Mucosa of stomach (tissue), 1 donor: ENCODE measurements around the gene CBS.

ENCODE experiments used
- H3K27me3 ChIP-seq: one replicate; pipeline ENCODE4 v1.7.0; 2013; ENCODE audit warnings: mild to moderate bottlenecking, low read length; ENCODE audit not compliant: control insufficient read depth, insufficient read depth
- H3K36me3 ChIP-seq: one replicate; pipeline ENCODE4 v1.7.0; 2013; ENCODE audit warnings: low read length; ENCODE audit not compliant: control insufficient read depth, insufficient read depth
- H3K4me1 ChIP-seq: one replicate; pipeline ENCODE4 v1.7.0; 2013; ENCODE audit warnings: mild to moderate bottlenecking, low read length; ENCODE audit not compliant: control insufficient read depth, insufficient read depth
- H3K4me3 ChIP-seq: one replicate; pipeline ENCODE4 v1.7.0; 2013; ENCODE audit warnings: low read length
- H3K9ac ChIP-seq: one replicate; pipeline ENCODE4 v1.7.0; 2013; ENCODE audit warnings: mild to moderate bottlenecking, low read length, moderate library complexity
- H3K9me3 ChIP-seq: one replicate; pipeline ENCODE4 v1.7.0; 2013; ENCODE audit warnings: mild to moderate bottlenecking, low read length, moderate library complexity; ENCODE audit not compliant: control insufficient read depth
- donor health status: Pancreatic carcinoma.

Gene CBS

GRCh38 chr21:43031121-43031619 lies 44.5 kb downstream of the CBS start:
- Histone ChIP-seq H3K27me3 (no peaks in the 10 kb centered on the region), H3K9ac (no peak overlapping the region), H3K9me3 (no peaks in the 10 kb centered on the region), H3K4me1 (no peaks in the 10 kb centered on the region), H3K4me3 (no peak overlapping the region), H3K36me3 (no peaks in the 10 kb centered on the region)

- Histone ChIP-seq H3K4me1 (no peaks in the 10 kb centered on the region), H3K36me3 (no peaks in the 10 kb centered on the region), H3K27me3 (no peaks in the 10 kb centered on the region), H3K9ac (no peak overlapping the region), H3K4me3 (no peak overlapping the region), H3K9me3 (no peaks in the 10 kb centered on the region)
These were observed 45.9 kb downstream of the CBS start for GRCh38 chr21:43029785-43030184.

GRCh38 chr21:43027846-43028731 lies 47.5 kb downstream of the CBS start:
- Histone ChIP-seq H3K9ac (no peak overlapping the region), H3K36me3 (no peaks in the 10 kb centered on the region), H3K4me1 (no peaks in the 10 kb centered on the region), H3K9me3 (no peaks in the 10 kb centered on the region), H3K27me3 (no peaks in the 10 kb centered on the region), H3K4me3 (no peak overlapping the region)

- Histone ChIP-seq H3K27me3 (no peaks in the 10 kb centered on the region), H3K4me1 (no peaks in the 10 kb centered on the region), H3K36me3 (no peaks in the 10 kb centered on the region), H3K9ac (no peak overlapping the region), H3K4me3 (no peak overlapping the region), H3K9me3 (no peaks in the 10 kb centered on the region)
These were observed 49.9 kb downstream of the CBS start for GRCh38 chr21:43025636-43026180.

GRCh38 chr21:43024439-43025136 lies 51.0 kb downstream of the CBS start:
- H3K4me3 ChIP-seq: no peak overlapping the region
- H3K36me3 ChIP-seq: no peaks in the 10 kb centered on the region
- no peak overlapping the region for H3K9ac ChIP-seq
- no peaks in the 10 kb centered on the region for H3K9me3 ChIP-seq
- H3K27me3 ChIP-seq: no peaks in the 10 kb centered on the region
- no peaks in the 10 kb centered on the region for H3K4me1 ChIP-seq

GRCh38 chr21:43023175-43023574 lies 52.5 kb downstream of the CBS start:
- H3K9ac ChIP-seq: no peak overlapping the region
- no peak overlapping the region for H3K4me3 ChIP-seq
- H3K4me1 ChIP-seq: no peaks in the 10 kb centered on the region
- no peaks in the 10 kb centered on the region for H3K9me3 ChIP-seq
- H3K36me3 ChIP-seq: no peaks in the 10 kb centered on the region
- H3K27me3 ChIP-seq: no peaks in the 10 kb centered on the region

- no peaks in the 10 kb centered on the region for H3K27me3 ChIP-seq
- H3K9ac ChIP-seq: no peak overlapping the region
- no peak overlapping the region for H3K4me3 ChIP-seq
- H3K9me3 ChIP-seq: no peaks in the 10 kb centered on the region
- H3K4me1 ChIP-seq: no peaks in the 10 kb centered on the region
- no peaks in the 10 kb centered on the region for H3K36me3 ChIP-seq
These were observed 53.7 kb downstream of the CBS start for GRCh38 chr21:43021756-43022600.

GRCh38 chr21:43021191-43021590 lies 54.4 kb downstream of the CBS start:
- Histone ChIP-seq H3K27me3 (no peaks in the 10 kb centered on the region), H3K4me1 (no peaks in the 10 kb centered on the region), H3K36me3 (no peaks in the 10 kb centered on the region), H3K9me3 (no peaks in the 10 kb centered on the region), H3K9ac (no peak overlapping the region), H3K4me3 (no peak overlapping the region)

GRCh38 chr21:43020771-43021170 lies 54.9 kb downstream of the CBS start:
- no peak overlapping the region for H3K9ac ChIP-seq
- no peaks in the 10 kb centered on the region for H3K36me3 ChIP-seq
- no peaks in the 10 kb centered on the region for H3K27me3 ChIP-seq
- H3K9me3 ChIP-seq: no peaks in the 10 kb centered on the region
- no peak overlapping the region for H3K4me3 ChIP-seq
- H3K4me1 ChIP-seq: no peaks in the 10 kb centered on the region

- H3K4me1 ChIP-seq: no peaks in the 10 kb centered on the region
- H3K36me3 ChIP-seq: no peaks in the 10 kb centered on the region
- no peaks in the 10 kb centered on the region for H3K27me3 ChIP-seq
- no peak overlapping the region for H3K9ac ChIP-seq
- no peaks in the 10 kb centered on the region for H3K9me3 ChIP-seq
- no peak overlapping the region for H3K4me3 ChIP-seq
These were observed 55.5 kb downstream of the CBS start for GRCh38 chr21:43020177-43020576.

GRCh38 chr21:43018519-43018918 lies 57.1 kb downstream of the CBS start:
- no peaks in the 10 kb centered on the region for H3K4me1 ChIP-seq
- H3K4me3 ChIP-seq: no peak overlapping the region
- no peaks in the 10 kb centered on the region for H3K27me3 ChIP-seq
- H3K36me3 ChIP-seq: no peaks in the 10 kb centered on the region
- no peaks in the 10 kb centered on the region for H3K9me3 ChIP-seq
- no peak overlapping the region for H3K9ac ChIP-seq
